Measurements from ENCODE around the gene ASIC2.

Gene ASIC2

DNA sequence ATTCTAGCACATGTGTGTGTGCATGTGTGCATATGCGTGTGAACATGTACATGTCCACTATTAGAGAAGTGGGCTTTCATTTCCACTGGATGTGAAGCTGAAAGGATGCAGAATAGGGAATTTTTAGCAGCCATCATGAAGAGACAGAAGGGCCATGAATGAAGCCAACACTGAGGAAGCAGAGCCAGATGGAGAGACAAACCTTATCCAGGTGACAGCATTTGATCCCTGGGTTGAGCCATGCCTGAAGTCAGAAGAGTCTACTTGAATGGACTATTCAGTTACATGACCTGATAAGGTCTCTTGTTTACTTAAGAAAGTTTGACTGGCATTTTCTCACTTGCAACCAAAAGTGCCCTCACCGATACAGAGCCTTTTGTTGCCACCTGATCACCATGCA lies 88.4 kb downstream of the ASIC2 start:
- no peak for DNase-seq (ENCODE audit: low read depth in 3 of 3)

GRCh38 chr17:33204156-33204555 lies 88.9 kb downstream of the ASIC2 start:
- no peak for DNase-seq (ENCODE audit: low read depth in 3 of 3)

DNA sequence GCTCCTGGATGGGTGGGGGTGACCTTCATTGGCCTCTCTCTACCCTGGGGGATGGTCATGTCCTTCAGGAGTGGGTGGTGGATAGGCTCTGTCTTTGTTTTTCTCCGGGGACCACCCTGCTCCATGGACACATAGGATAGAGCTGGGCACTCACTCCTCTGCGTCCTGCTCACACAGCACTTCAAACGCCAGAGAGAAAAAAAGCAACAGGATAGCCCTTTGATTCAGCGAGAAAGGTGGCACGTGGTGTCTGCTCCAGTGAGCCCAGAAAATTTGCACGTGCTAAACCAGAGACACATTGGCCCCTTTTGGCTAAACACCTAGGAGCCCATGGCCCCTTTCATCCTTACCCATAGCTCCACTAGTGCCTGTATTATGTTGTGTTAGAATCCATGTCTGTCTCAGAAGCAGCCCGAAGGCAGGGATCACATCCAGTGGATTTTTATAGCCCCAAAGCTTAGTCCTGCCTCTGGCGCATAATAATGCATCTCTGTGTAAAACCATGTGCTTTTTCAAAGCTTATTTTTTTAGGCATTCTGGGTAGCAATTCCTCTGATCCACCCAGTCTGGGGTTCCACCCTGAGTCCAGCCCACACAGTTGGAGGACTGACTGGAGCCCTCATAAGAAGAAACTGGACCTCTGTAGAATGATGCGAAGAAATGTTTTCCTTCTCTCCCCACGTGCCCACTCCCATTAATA lies 90.1 kb downstream of the ASIC2 start:
- DNase-seq (ENCODE audit: low read depth in 3 of 3), result no peak

- DNase-seq (ENCODE audit: low read depth in 3 of 3), result no peak
Measured at GRCh38 chr17:33202021-33202420, 91.1 kb downstream of the ASIC2 start.

DNA sequence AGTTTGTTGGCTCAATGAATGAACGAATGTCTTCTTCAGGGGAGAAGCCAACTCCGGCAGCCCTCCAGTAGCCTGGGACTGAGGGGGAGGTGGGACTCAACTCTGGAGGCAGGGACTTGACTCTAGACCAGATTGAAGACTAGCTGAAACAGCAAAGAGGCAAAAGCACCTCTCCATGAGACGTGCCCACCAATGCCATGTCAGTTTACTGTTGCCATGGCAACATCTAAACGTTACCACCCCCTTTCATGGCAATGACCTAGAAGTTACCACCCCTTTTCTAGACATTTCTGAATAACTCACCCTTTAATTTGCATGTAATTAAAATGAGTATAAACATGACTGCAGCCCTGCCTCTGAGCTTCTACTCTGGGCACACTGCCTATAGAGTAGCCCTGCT lies 91.8 kb downstream of the ASIC2 start:
- no peak for DNase-seq (ENCODE audit: low read depth in 3 of 3)

DNA sequence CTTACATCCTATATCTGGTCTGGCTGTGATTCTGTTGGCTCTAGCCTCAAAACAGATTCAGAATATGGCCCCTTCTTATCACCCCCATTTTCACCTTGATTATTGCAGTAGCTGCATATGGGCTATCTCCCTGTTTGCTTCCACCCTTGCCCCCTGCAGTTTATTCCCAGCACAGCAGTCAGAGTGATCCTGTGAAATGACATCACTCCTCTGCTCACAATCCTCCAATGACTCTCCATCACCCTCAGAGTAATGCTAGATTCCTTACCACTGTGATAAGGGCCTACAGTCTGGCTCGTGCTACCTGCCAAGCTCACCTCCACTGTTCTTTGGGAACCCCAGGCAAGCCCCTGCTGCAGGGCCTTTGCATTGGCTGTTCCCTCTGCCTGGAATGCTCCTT lies 92.5 kb downstream of the ASIC2 start:
- no peak for DNase-seq (ENCODE audit: low read depth in 3 of 3)

DNA sequence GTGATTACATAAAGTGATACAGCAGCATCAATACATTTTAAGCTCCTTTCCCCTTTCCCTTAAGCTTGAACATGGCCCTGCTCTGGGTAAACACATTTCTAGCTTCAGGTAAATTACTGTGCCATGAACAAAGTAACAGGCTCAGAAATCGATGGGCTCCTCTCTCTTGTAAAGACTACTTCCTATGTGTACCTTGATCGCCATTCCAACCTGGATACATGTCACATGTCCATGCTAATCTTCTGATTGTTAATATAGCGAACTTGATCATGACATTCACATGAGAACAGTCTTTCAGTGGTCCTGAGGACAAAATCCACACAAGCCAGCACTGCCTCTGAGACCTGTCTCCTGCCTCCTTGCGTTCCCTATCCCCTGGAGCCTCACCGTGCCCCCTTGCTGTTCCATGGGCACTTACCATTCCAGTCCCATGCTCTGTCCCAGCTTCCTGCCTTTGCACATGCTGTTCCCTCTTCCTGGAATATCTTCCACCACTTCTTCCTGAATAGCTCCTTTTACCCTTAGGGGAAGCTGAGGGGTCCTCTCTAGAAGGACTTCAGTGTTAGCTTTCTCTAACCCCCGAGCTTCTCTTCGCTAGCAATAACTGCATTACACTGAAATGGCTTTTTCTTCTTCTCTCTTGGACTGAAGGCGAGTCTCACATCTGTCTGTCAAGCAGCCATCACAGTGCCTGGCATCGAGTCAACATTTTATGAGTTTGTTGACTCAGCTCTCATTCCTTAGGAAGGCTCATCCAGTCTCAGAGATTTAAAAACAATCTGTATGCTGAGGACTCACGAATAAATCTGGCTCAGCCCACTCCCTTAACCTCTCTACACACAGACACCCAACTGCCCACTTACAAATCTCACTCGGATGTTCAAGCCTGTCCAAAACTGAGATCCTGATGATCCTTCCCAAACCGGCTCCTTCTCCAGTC lies 93.3 kb downstream of the ASIC2 start:
- no peak for DNase-seq (ENCODE audit: low read depth in 3 of 3)

GRCh38 chr17:33198954-33199353 lies 94.1 kb downstream of the ASIC2 start:
- DNase-seq (ENCODE audit: low read depth in 3 of 3), result no peak

DNA sequence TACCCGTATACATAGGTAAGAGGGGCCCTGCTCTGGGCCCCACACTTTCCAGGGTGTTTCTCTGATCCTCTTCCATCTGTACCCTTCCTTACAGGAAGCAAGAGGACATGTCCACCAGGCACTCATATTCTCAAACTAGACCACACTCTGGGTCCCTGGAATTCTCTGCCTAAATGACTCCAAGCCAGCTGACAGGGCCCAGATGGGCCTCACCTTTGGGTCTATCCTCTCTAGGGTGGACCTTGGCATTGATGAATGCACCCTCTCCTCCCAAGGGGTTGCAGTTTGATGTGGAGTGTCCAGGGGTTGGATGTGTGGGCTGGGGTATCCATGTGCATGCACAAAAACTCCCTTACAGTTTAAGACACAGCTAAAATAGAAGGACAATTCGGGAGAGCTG lies 95.8 kb downstream of the ASIC2 start:
- DNase-seq (ENCODE audit: low read depth in 3 of 3), result no peak

- DNase-seq (ENCODE audit: low read depth in 3 of 3), result no peak
Measured at GRCh38 chr17:33196883-33197282, 96.2 kb downstream of the ASIC2 start.

DNA sequence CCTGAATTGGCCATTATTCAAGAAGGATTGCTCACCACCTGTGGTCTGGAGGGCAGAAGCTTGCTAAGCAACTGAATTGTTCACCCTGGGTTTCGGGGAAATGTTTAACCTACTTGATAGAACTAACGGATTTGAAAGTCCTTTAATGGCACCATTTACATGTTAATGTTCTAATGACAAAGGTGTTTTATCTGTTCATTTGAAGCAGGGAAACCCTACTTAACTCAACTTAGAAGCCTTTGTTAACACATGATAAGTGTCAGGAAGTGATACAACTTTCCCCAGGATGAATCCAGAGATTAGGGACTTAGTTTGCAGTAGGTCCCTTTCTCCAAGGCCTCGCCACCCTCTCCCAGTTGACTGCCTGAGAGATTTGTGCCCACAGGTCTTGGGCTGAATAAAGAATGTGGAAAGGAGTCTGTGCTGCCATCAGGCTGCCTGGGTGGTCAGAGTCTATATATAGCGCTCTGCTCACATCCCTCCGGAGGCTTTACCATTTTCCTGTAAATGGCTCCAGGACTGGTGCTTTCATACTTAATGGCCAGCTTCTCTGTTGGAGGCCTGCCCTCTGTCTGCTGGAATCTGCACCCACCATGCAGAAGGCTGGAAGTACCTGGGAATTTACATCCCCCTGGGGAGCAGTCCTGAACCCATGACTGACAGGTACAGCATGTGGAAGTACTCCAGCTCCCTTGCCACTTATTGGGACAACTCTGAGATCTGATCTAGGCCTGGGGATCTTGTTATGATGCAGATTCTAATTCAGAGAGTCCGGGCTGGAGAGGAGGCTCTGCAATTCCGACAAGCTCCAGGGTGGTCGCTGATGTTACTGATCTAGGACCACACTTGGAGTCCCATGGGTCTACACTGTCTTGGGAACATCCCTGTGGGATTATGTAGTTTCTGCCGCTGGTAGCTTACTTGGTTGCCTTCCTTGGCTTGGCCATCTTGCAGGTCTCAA lies 99.9 kb downstream of the ASIC2 start:
- no peak for DNase-seq (ENCODE audit: low read depth in 3 of 3)

- DNase-seq (ENCODE audit: low read depth in 3 of 3), result no peak
Measured at GRCh38 chr17:33183487-33184026, 109.5 kb downstream of the ASIC2 start.

- no peak for DNase-seq (ENCODE audit: low read depth in 3 of 3)
Measured at GRCh38 chr17:33179151-33179550, 113.9 kb downstream of the ASIC2 start.

DNA sequence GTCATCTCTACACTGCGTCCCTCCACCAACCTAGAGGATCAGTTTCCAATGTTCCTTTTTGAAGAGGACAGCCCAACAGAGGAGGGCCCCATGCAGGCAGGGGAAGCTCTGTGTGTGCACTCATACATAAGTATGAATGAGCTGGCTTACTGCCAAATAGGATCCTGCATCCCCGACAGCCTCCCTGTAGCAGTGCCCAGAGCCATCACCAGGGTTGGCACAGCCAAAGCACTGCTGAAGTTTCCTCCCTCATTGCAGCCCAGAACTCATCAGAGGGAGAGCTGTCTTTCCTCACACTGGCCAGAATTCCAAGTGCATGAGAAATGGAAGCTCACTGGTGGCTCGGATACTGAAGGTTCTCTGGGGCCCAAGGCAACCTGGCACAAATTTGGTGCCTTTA lies 114.4 kb downstream of the ASIC2 start:
- DNase-seq (ENCODE audit: low read depth in 3 of 3), result no peak

DNA sequence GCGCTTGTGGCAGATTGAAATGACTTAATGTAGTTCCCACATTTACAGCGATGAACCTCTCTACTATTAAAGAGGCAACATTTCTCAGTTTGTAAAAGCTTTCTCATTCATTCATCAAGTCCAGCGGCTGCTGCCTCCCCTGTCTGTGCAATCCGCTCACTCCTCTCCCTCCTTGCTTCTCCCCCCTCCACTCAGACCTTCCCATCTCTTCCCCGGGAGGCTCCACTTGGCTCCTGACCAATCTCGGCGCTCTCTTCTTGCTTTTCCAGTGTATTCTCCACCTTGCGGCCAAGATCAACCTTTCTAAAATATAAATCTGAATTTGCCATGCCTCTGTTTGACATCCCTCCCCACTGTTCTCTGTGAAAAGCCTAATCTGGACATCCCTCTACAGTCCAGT lies 117.5 kb downstream of the ASIC2 start:
- DNase-seq (ENCODE audit: low read depth in 3 of 3), result no peak

- DNase-seq (ENCODE audit: low read depth in 3 of 3), result no peak
Measured at GRCh38 chr17:33171931-33172330, 121.2 kb downstream of the ASIC2 start.

DNA sequence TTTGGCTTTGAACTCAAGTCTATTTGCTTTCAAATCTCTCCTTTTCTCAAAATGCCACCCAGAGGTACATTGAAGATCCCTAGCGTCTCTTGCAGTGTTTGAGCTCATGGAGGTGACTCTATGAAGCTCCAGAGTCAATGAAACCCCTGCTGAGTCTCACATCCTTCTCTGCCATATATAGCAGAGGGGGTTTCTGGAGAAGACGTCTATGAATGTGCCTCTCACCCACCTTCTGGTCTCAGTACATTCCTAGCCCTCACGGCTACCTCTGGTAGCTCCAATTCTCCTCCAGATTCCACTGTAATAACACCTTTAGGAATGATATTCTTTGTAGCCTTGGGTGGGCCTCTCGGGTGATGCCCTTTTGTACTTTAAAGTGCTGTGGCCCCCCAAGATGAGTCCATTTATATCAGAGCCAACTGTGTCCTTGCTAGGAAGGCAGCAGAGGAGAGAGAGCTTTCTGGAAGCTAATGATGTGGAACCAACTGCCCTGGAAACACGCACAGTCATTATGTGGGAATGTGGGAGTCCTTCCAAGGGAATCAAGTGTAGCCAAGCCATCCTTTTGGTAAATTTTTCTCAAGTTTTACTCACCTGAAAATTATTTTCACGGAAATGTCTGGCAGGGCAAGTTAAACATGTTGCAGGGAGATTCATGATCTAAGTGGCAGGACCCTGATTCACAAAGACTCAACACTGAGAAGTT lies 123.4 kb downstream of the ASIC2 start:
- no peak for DNase-seq (ENCODE audit: low read depth in 3 of 3)

- no peak for DNase-seq (ENCODE audit: low read depth in 3 of 3)
Measured at GRCh38 chr17:33167736-33168135, 125.4 kb downstream of the ASIC2 start.

GRCh38 chr17:33166472-33166871 lies 126.6 kb downstream of the ASIC2 start:
- no peak for DNase-seq (ENCODE audit: low read depth in 3 of 3)

DNA sequence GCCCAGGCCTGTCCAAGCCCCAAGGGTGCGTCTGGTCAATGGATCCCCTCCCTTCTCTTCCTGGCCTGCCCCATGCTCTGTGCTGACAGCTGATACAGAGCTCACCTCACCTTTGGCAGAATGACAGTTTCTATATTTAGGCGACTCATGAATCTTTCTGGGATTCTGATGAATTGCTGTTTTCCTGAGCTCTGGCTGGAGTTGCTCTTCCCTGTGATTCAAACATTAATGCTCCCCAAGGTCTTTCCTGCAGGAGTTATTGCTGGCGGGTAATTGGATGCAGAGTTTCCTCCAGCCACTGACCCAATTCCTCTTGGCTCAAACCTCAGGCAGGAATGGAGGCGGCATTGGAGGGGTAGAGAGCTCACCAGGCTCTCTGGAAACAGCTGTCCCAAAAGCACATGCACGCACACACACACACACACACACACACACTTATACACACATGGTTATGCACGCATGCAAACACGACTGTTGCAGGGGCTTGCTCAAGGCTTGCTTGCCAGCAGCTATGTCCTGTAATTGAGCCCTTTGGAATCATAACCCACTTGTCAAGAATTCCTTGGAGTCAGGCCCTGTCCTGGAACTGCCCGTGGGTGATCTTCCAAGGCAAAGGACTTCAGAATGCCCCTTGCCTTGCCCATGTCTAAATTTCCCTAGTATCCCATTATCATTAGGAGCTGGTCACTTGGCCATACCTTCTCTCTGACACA lies 128.8 kb downstream of the ASIC2 start:
- DNase-seq (ENCODE audit: low read depth in 3 of 3), result no peak
